ENCODE data around the gene GUCY1A2.
"Not testable (repeated sequence)": the region's sequence is repeated elsewhere in the genome, so short reads cannot be mapped to it uniquely, and the experiment has no call there.

GUCY1A2 gene

DNA sequence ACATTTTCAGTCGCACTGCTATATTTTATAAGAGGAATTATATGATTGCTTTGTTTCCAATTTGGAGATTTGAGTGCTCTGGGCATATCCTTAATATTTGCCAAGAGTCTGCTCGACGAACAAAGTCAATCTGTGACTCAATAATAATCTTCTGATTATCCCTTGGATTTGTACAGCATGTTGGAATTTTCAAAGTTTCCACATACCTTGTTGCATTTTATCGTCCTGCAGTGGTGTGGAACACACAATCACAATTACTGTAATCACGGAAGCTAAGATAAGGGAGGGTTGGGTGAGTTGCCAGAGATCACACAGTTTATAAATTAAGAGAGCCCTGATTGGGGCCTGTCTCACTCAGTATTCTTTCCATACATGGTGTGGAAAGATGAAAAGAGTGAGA, 189.3 kb downstream of the GUCY1A2 start:
- no peak for DNase-seq

DNA sequence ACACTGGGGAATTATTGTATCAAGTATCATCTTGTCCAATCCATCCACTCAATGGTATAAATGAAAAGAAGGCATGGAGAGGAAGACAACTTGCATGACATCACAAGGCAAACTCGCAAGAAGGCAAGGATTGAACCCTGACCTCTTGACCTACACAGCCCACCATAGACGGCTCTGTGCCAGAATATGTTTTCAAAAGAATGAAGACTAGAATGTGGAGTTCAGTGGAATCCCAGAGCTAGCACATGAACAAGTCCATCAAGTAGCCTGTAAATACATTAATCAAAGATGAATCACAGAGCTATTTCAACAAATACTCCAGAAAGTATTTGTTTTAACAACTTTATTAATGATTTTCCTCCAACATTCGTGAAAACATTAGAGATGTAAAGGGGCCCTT, 189.7 kb downstream of the GUCY1A2 start:
- no peak for DNase-seq

DNA sequence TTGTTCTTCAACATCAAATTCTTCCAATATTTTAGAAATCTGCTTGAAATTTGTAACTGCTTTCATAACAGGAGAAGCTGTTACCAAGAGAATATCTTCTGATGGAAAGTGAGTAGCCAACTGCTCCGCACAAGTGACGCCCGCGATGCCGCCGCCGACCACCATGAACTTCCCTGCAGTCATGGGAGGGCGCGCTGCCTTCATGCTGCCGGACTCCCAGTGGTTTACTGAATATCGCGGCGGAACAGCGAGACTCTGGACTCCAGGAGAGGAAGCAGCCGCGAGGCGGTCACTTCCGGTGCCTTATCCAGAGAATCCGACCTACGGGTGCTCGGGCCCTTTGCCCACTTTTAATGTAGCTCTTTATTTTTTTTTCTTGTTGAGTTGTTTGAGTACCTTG, 190.6 kb downstream of the GUCY1A2 start:
- no peak for DNase-seq

DNA sequence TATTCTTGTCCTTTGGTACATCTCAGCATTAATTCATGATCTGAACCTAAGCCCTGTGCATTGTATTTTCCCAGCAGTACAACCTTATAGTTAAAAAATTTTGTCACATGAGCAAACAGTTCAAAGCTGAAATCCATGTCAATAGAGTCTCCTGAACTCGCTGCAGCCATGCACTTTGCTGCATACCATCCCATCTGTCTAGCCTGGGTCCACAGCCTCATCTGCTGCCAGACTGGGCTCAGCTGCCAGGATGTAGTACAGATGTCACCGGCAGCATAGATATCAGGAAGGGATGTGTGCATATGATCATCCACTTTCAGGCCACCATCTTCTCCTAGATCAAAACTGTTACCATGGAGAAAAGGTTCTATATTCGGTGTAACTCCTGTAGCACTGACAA, 191.7 kb downstream of the GUCY1A2 start:
- DNase-seq = not testable (repeated sequence)

DNA sequence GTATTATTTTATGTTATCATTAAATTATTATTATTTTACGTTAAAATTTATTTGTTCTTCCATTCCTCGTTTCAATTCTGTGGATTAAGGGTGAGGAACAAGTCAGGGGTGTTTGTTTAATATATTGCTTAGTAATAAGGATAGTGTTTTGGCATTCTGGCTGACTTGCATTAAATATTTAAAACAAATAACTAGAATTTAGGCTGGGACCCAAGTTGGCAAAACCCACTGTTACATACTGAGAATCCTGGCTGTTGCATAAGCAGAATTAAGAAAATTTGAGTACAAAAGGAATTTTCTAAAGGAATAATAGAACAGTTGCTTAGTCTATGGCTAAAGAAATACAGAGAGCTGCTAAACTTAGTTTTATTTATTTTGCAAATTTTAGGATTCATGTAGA, 196.4 kb downstream of the GUCY1A2 start:
- no peak for DNase-seq

DNA sequence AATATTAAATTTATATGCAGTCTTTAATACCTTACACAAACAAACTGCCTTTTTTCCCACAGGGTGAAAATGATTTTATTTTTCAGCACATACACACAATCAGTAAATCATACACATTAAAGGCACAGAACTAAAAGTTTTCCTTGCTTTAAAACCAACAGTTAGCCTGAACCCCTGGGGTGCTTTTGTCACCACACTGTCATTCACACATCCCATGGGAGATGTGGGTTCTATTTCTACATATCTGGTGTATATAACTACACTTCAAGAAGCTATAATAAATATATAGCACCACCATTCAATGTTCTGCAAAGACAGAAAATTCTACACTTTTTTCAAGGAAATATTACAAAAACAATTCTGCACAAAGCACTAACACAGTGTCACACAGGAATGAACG, 197.0 kb downstream of the GUCY1A2 start:
- DNase-seq = no peak

DNA sequence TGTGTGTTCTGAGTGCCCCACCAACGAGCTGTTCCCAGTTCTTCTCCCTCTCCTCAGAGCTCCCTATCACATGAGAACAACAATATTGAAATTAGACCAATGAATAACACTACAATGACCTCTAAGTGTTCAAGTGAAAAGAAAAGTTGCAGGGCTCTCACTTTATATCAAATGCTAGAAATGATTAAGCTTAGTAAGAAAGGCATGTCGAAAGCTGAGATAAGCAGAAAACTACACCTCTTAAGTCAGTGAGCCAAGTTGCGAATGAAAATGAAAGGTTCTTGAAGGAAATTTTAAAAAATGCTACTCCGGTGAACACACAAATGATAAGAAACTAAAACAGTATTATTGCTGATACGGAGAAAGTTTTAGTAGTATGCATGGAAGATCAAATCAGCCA, 199.8 kb downstream of the GUCY1A2 start:
- no peak for DNase-seq

DNA sequence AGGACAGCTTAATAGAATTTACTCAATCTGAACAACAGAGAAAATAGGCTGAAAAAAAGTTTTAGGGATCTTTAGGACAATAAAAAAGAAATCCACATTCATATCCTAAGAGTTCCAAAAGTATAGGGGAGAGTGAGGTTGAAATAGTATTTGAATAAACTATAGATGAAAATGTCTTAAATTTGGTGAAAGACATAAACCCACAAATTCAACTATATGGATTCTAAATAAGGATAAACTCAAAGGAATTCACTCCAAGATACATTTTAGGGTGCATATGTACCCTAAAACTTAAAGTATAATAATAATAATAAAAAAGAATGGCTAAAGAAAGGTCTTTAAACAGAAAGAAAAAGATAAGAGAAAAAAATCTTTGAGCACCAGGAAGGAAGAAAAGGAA, 203.1 kb downstream of the GUCY1A2 start:
- DNase-seq = no peak

DNA sequence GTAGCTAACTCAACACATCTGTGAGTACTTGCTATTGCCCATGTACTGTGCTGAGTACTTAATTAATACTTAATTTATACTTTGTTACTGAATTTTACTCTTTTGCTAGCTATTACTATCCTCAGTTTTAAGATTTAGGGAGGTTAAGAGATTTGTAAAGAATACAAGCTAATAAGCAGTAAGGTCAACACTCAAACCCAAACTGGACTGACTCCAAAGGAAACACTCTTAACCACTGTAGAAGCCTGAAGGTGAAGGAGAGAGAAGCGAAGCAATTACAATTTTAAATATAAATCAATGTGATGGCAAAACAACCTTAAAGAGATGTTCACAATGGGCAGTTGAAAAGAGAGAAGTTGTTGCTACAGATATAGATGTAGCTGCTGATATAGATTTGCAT, 204.5 kb downstream of the GUCY1A2 start:
- no peak for DNase-seq

DNA sequence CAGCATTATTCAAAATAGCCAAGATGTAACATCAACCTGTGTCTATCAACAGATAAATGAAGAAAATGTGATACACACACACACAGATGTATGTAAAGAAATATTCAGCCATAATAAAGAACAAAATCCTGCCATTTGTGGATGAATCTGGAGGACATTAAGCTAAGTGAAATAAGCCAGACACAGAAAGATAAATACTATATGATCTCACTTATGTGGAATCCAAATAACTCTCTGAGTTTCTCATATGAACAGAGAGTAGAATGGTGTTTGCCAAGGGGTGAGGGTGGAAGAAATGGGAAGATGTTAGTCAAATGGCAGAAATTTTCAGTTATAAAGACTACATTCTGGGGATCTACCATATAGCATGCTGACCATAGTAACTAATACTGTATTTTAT, 224.2 kb downstream of the GUCY1A2 start:
- no peak for DNase-seq

DNA sequence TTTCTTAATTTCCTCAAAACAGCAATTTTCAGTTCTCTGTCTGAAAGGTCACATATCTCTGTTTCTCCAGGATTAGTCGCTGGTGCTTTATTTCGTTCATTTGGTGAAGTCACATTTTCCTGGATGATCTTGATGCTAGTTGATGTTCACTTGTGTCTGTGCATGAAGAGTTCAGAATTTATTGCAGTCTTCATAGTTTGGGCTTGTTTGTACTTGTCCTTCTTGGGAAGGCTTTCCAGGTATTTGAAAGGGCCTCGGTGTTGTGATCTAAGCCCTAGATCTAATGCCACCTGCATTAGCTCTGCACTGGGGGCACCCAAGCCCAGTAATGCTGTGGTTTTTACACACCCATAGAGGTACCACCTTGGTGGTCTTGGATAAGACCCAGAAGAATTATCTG, 228.9 kb downstream of the GUCY1A2 start:
- DNase-seq = no peak

DNA sequence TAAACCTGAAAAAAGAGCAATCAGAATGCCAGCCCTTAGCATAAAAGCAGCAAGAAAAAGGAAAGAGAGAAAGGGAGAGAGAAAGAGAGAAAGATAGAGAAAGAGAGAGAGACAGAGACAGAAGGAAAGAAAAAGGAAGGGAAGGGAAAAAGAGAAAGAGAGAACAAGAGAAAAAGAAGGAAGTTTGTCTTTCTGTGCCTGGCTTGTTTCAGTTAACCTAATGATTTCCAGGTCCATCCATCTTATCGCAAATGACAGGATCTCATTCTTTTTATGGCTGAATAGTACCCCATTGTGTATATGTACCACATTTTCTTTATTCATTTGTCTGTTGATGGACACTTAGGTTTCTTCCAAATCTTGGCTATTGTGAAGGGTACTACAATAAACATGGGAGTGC, 230.8 kb downstream of the GUCY1A2 start:
- no peak for DNase-seq

DNA sequence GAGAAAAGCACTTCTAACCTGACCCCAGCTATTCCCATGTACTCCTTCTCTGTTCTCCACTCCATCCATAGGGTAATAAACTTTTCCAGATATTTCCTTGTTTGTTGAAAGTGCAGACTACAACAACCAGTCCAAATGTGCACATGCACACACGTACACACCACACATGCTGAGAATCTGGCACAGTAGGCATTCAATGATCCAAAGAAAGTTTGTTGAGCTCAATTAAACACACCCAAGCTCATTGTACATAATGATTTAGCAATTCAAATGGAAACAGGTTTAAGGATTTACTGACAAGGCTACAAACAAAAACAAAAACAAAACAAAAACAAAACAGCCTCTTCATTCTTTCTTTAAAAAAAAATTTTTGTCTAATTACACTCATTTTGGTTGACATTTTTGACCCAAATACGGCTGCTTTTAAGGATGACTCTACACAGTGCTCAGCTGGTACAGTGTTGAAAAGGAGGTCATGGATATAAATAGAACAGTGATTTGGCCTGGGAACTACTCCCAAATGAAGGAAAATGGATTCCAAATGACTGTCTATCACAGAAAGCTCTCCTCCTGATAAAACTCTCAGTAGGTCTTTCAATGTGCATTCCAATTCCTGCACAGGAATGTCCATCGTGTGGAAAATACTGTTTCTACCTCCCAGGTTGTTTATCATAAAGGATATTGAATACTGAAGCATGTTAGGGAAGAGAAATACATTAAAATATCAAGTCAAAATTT, 232.2 kb downstream of the GUCY1A2 start:
- DNase-seq = no peak

DNA sequence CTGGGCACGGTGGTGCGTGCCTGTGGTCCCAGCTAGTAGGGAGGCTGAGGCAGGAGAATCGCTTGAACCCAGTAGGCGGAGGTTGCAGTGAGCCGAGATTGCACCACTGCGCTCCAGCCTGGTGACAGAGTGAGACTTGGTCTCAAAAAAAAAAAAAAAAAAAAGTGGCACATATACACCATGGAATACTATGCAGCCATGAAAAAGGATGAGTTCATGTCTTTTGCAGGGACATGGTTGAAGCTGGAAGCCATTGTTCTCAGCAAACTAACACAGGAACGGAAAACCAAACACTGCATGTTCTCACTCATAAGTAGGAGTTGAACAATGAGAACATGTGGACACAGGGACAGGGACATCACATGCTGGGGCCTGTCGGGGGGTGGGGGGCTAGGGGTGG, 241.0 kb downstream of the GUCY1A2 start:
- DNase-seq = not testable (repeated sequence)

DNA sequence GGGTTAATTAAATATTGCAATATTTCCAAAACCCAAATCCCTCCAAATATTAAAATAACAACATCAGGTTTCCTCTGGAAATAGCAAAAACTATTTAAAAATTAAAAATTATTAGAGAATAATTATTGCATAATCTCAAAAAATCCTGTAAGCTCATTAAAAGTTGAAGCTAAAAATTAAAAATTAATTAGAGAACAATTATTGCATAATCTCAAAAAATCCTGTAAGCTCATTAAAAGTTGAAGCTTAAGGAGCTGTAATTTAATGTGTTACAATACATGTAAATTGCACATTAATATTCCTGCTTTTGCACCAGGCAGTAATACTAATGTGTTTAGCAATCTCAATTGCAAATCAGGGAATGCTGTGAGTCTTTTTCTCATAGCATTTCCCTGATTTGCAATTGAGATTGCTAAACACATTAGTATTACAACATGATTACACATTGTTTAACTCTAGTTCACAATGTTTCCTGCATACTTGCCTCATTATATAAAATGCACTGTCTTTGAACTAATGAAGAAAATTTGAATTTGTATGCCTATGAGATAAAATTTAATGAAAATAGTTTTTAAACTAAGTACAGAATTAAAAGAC, 247.7 kb downstream of the GUCY1A2 start:
- no peak for DNase-seq

DNA sequence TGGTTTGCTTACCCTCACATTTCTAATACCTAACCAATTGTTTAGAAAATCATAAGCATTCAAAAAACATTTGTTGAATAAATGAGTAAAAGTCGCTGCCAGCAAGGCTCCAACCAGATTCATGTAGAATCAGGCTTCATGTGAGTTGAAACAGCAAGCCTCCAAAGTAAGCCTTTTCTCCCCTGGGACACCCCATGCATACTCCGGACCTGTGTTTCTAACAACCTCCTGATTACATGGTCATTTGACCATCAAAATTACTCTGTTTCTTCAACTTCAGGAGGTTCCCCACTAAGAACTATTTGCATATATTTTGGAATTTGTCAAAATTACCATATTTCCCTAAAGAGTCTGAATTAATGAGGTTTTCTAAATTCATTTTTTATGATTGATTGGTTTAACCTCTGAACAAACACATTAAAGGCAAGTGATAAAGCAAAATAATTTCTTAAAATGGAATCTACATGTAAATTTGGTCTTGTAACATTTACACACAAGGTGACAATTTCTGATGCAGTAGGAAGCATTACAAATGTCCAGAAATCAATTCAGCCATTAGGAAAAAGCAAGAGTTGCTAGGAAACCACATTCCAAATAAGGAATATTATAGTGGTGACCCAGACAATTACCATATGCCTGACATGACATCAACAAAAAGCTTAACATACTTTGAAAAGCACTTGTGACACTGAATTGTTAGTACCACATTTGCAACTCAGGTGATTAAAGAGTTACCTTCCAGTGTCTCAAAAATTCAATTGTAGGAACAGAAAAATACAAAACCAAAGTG, 252.6 kb downstream of the GUCY1A2 start:
- DNase-seq = no peak

DNA sequence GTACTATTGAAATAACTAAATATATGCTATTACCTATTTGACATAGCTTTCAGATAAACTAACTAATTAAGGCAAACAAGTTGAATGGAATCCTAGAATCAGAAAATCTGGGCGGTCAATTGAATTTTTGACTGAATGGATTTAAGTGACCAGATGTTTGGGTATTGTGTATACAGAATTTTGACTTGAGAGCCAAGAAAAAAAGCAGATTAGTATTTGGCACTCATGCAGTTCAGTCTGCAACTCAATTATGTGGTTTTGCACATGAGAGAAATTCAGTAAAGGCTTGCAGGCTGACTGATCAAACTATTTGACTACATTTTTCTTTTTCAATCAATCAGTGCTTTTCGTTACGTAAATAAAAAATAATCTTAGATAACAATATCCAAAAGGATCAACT, 254.8 kb downstream of the GUCY1A2 start:
- DNase-seq = no peak

DNA sequence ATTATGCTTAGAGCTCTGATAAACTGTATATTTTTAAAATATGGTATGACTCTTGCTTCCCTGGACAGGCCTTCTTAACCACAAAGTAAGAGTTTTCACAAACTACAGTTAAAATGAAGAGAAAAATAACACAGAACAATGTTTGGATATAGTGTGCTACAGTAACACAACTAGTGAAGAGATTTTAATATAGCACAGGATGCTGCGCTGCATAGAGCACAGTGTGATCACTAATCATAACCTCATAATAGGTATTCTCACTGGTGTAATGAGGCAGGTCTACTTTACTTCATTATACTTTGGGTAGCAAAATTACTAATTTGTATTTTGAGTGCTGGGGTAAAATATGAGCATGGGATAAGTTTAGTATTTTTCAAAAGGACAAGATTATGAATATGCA, 256.5 kb downstream of the GUCY1A2 start:
- no peak for DNase-seq

DNA sequence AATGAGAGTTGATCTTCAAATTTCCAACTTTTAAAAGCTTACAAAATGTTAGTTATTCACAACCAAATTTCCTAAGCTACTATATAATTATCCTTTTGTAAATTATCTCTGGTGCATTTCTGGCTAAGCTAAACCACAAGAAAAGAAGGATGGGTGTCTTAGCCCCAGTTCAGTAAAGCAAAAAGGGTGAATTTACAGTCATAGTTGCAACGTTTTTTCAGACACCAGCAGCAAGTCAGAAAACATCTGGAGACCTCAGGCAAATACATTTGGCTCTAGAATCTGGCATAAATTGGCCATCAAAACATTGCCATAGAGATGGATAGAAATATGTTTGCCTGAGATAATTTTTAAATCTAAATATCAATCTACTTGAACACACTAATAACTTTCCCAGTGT, 257.0 kb downstream of the GUCY1A2 start:
- DNase-seq = no peak

DNA sequence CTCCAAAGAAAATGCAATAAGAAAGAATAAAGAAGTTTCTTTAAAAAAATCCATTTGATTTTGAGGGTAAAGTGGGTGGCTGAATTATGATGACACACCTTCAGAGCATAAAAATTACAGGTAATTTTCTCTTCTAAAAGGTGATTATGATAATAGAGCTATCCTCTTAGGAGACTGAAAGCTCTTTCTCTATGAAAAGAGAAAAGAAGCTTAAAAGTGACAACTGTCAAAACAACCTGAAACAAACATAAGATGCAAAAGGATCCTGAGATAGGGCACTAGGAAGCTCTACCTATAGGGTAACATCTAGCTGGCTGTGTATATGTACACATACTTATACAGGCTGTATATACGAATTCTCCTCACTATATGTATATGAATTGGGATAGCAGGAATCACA, 270.2 kb downstream of the GUCY1A2 start:
- no peak for DNase-seq

DNA sequence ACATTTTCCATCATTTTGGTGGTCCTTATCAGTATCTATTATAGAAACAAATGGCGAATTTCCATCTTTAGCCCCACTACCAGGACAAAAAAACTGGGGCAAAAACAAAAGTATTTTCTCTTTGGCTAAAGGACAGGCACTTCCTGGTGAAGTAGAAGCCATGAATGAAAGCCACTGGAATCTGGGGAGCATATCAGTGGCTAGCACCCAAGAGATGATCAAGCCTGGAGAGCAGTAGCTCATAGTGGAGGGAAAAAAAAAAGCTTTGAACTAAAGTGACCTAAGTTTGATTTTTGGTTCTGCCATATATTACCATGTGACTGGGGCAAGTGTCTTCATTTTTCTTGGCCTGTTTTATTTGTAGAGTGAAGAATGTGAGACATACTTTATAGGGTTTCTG, 272.3 kb downstream of the GUCY1A2 start:
- no peak for DNase-seq

DNA sequence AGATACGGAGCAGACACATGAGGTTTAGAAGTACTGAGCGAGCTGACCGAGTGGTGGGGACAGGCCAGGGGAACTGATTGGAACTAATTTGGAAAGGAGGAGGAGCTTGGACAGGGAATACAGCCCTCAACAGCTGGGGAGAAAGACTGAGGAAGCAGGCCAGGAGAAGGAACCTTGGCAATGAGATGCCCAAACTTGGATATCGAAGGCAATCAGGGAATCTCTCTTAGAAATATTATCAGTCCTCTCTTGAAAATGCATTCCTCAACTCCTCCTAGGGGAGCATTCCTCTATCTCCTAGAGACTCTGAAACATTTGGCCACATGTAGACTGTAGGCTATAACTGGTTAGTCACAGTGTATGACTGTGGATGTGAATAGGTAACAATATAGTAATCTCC, 284.6 kb downstream of the GUCY1A2 start:
- DNase-seq = no peak

DNA sequence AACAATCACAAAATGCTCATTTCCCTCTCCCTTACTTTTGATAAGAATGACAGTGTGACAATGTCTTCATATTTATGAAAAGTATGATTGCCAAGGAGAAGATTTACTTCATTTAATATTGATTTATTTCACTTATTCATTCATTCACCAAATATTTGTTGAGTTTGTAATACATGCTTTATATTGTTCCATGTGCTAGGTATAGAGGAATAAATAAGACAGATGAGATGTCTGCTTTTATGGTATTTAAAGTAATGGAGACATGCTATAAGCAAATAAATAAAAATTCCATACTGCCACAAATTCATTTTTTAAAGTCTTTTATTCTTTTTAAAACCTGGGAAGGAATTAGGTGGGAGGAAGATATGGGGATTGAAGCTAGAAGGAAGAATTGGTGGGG, 289.4 kb downstream of the GUCY1A2 start:
- no peak for DNase-seq

DNA sequence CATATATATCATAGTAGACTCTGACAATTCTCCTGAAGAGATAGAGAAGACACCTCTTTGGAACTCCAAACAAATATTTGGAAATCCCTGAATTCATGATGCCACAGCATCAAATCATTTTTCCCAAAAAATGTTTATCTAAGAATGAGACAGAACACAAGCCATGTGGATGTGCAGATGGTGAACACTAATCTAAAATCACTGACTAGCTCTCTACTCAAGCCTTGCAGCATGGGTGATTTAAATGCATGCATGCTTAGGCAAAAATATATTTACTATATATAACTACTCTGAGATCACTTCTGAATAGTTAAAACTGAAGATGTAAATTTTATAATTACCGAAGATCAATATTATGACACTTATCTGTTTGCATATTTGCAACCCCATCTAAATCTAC, 289.9 kb downstream of the GUCY1A2 start:
- DNase-seq = no peak
